PC-9 (cell line): ENCODE measurements around the gene STXBP5. TPM values are rescaled to one million over a fixed set of nuclear protein-coding genes. Genes with fewer than 3 reads are reported as not detected.

ENCODE experiments used
- BruUV-seq: library from RNA; stranded (reverse); fragments of 400-500 nt; replicated peaks from 2 replicates; lab custom pipeline; 2021; lab: Mats Ljungman, UMichigan
- CTCF ChIA-PET: fragments of 300-600 bp; sonication (Branson Sonifier 250); formaldehyde crosslinking; loops from one replicate; lab custom pipeline; 2022; ENCODE audit warnings: antibody characterized with exemption; lab: Charles Lee
- POLR2A ChIA-PET: fragments of 300-600 bp; sonication (Branson Sonifier 250); formaldehyde crosslinking; loops from one replicate; lab custom pipeline; 2022; ENCODE audit warnings: antibody characterized with exemption; ENCODE audit not compliant: unreplicated experiment; lab: Charles Lee
- DNase-seq, 2 experiments: peaks; one replicate each; pipeline versions ENCODE4 v3.0.0 to v3.0.0-alpha.2; 2015 to 2022; ENCODE audit warnings: mixed read lengths in 1 of 2
- H2AFZ ChIP-seq: fragments of 200-600 bp; sonication (generic); 2 replicates; pipeline ENCODE4 v1.8.1; 2017; ENCODE audit warnings: antibody characterized with exemption
- H3F3A ChIP-seq: fragments of 200-600 bp; sonication (generic); 2 replicates; pipeline ENCODE4 v1.8.1; 2017; ENCODE audit warnings: antibody characterized with exemption, mild to moderate bottlenecking, low read depth; ENCODE audit not compliant: insufficient read depth
- H3K27ac ChIP-seq: fragments of 200-600 bp; sonication (generic); 2 replicates; pipeline ENCODE4 v1.6.1; 2016; ENCODE audit warnings: mixed run types
- H3K27me3 ChIP-seq: fragments of 200-600 bp; sonication (generic); 2 replicates; pipeline ENCODE4 v1.6.1; 2016; ENCODE audit warnings: low read depth, mixed run types; ENCODE audit not compliant: insufficient read depth
- H3K36me3 ChIP-seq: fragments of 200-600 bp; sonication (generic); 2 replicates; pipeline ENCODE4 v1.6.1; 2016; ENCODE audit warnings: low read depth, mixed run types
- H3K4me1 ChIP-seq: fragments of 200-600 bp; sonication (generic); replicated peaks from 2 replicates; pipeline ENCODE4 v1.6.1; 2016; ENCODE audit warnings: mixed run types; ENCODE audit not compliant: insufficient read depth
- H3K4me2 ChIP-seq: fragments of 200-600 bp; sonication (generic); 2 replicates; pipeline ENCODE4 v1.6.1; 2017; ENCODE audit warnings: mixed run types
- H3K4me3 ChIP-seq: fragments of 200-600 bp; sonication (generic); 2 replicates; pipeline ENCODE4 v1.6.1; 2016; ENCODE audit warnings: mixed run types
- H3K79me2 ChIP-seq: fragments of 200-600 bp; sonication (generic); 2 replicates; pipeline ENCODE4 v1.6.1; 2017; ENCODE audit warnings: low read depth, mixed run types
- H3K9me2 ChIP-seq: fragments of 200-600 bp; sonication (generic); 2 replicates; pipeline ENCODE4 v1.8.1; 2017; ENCODE audit warnings: mild to moderate bottlenecking; ENCODE audit not compliant: insufficient read depth
- H3K9me3 ChIP-seq: fragments of 200-600 bp; sonication (generic); 2 replicates; pipeline ENCODE4 v1.8.1; 2016; ENCODE audit warnings: low read depth; ENCODE audit not compliant: insufficient read depth
- H4K20me1 ChIP-seq: fragments of 200-600 bp; sonication (generic); 2 replicates; pipeline ENCODE4 v1.8.1; 2017; ENCODE audit not compliant: insufficient read depth
- EZH2 ChIP-seq: fragments of 200-600 bp; sonication (generic); IDR thresholded peaks from 2 replicates; pipeline ENCODE4 v1.8.0; 2017; ENCODE audit warnings: antibody characterized with exemption, low read depth
- intact Hi-C: fragments of 100-400 bp; cut with micrococcal nuclease; formaldehyde crosslinking; loops from one replicate; pipeline ENCODE4 v1.10.0; 2022; ENCODE audit not compliant: unreplicated experiment
- total RNA-seq: library from RNA; stranded (reverse); gene quantifications from 2 replicates; pipeline ENCODE4 v1.2.3, GENCODE V29; 2021
- TF ChIP-seq, protein P1 (sequence below): fragments of 200-600 bp; sonication (generic); conservative IDR thresholded peaks from 2 replicates; pipeline ENCODE4 v1.6.1; 2017; ENCODE audit warnings: mixed run types, antibody characterized with exemption, mild to moderate bottlenecking, moderate library complexity

The STXBP5 gene
- total RNA-seq, 1 experiment from 2014 or later = 4.6 TPM

DNA sequence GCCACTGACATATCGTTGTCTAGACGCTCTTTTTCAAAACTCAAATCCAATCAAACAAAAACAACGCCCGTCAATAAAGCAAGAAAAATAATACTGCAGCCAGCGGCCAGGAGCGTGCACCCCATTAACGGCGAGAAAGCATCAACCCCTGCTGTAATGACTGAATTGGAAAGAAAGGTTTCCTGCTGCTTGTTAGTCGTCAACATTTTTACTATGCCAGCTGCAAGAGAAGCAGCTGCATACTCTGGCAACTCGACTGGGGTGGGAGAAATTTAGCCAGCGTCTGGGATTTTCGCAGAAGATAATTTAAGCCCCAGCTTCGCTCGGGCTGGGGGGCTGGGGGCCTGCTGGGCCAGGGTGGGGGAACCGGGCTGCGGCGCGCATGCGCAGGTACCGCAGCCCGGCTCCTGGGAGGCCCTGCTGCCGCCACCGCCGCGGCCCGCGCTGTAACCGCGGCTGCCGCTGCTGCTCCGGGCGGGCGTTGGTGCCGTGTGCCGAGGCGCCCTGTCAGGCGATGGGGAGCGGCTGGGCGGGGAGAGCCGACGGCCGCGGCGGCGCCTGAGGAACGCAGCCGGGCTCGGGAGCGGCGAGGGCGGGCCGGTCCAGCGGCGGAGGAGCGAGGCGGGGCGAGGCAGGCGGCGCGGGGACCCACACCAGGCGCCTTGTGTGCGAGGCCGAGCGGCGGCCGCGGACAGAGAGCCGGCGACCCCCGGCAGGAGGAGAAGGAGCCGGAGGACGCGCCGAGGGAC, 732 bp upstream of the STXBP5 start:
- no TSS peak for BruUV-seq
- ChIA-PET CTCF (no interaction called here), POLR2A (interaction anchor here (0.6 kb wide), 1 partner anchor 1320 kb away, joined by 3 read pairs; no protein-coding TSS in a partner anchor)
- Histone ChIP-seq H3K79me2 (peaks cover 38% of the 10 kb centered on the region), H3K4me1 (peaks cover 29% of the 10 kb centered on the region), H3K36me3 (no peaks in the 10 kb centered on the region), H3K27ac (0 out of 2 replicates have a peak overlapping the region, but pooled peaks have one; percentile 4), H3K27me3 (no peaks in the 10 kb centered on the region), H3F3A (peaks cover 14% of the 10 kb centered on the region), H3K4me2 (peak overlapping the region; percentile 98), H4K20me1 (no peaks in the 10 kb centered on the region), H3K9me3 (no peaks in the 10 kb centered on the region), H3K4me3 (peak overlapping the region; percentile 77), H2AFZ (peak overlapping the region; percentile 97), H3K9me2 (no peaks in the 10 kb centered on the region)
- DNase-seq = peak; percentile 39 to 58
- intact Hi-C loops = loop anchor here (2.0 kb wide), 2 partner anchors 123 to 289 kb away; no protein-coding TSS in a partner anchor
- TF ChIP-seq, protein P1, sequence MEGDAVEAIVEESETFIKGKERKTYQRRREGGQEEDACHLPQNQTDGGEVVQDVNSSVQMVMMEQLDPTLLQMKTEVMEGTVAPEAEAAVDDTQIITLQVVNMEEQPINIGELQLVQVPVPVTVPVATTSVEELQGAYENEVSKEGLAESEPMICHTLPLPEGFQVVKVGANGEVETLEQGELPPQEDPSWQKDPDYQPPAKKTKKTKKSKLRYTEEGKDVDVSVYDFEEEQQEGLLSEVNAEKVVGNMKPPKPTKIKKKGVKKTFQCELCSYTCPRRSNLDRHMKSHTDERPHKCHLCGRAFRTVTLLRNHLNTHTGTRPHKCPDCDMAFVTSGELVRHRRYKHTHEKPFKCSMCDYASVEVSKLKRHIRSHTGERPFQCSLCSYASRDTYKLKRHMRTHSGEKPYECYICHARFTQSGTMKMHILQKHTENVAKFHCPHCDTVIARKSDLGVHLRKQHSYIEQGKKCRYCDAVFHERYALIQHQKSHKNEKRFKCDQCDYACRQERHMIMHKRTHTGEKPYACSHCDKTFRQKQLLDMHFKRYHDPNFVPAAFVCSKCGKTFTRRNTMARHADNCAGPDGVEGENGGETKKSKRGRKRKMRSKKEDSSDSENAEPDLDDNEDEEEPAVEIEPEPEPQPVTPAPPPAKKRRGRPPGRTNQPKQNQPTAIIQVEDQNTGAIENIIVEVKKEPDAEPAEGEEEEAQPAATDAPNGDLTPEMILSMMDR = no peak
- no peak for TF ChIP-seq EZH2

DNA sequence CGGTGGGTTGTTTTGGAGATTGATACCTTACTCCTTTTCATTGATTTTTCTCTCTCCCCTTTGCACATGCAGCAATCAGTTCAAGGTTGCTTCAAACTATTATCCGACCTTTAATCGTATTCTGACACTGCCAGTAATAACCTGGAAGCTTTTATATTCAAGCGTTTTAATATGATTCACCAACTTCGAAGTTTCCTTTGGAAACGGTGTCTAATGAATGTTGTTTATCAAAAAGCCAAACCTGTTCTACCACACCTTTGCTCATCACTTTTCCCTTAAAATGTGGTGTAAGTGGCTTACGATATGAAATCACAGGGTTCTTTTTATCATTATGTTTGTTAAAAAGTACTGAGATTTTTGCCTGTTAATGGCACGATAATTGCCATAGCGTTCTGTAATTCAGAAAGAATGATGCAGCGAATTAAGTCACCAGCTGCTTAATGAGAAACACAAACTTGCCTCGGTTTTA, 660 bp downstream of the STXBP5 start:
- H3K27me3 ChIP-seq = no peaks in the 10 kb centered on the region
- H3K36me3 ChIP-seq = no peaks in the 10 kb centered on the region
- intact Hi-C loops = no loop called here
- CTCF ChIA-PET = no interaction called here
- peaks cover 29% of the 10 kb centered on the region for H3K4me1 ChIP-seq
- POLR2A ChIA-PET = interaction anchor here (0.7 kb wide), 1 partner anchor 987 kb away, joined by 6 read pairs; no protein-coding TSS in a partner anchor
- peaks cover 14% of the 10 kb centered on the region for H3F3A ChIP-seq
- peak overlapping the region; percentile 83 for H3K4me2 ChIP-seq
- peak overlapping the region; percentile 95 for H3K4me3 ChIP-seq
- DNase-seq = peak in 1 of 2 experiments; percentile 64
- H3K9me3 ChIP-seq = no peaks in the 10 kb centered on the region
- no peaks in the 10 kb centered on the region for H4K20me1 ChIP-seq
- H3K9me2 ChIP-seq = no peaks in the 10 kb centered on the region
- TF ChIP-seq EZH2 = no peak
- TF ChIP-seq, protein P1 = no peak
- H3K27ac ChIP-seq = peak overlapping the region; percentile 36; the same call in 1 of the 2 replicates
- peak overlapping the region; percentile 96 for H2AFZ ChIP-seq
- H3K79me2 ChIP-seq = peaks cover 38% of the 10 kb centered on the region
- BruUV-seq = no TSS peak

DNA sequence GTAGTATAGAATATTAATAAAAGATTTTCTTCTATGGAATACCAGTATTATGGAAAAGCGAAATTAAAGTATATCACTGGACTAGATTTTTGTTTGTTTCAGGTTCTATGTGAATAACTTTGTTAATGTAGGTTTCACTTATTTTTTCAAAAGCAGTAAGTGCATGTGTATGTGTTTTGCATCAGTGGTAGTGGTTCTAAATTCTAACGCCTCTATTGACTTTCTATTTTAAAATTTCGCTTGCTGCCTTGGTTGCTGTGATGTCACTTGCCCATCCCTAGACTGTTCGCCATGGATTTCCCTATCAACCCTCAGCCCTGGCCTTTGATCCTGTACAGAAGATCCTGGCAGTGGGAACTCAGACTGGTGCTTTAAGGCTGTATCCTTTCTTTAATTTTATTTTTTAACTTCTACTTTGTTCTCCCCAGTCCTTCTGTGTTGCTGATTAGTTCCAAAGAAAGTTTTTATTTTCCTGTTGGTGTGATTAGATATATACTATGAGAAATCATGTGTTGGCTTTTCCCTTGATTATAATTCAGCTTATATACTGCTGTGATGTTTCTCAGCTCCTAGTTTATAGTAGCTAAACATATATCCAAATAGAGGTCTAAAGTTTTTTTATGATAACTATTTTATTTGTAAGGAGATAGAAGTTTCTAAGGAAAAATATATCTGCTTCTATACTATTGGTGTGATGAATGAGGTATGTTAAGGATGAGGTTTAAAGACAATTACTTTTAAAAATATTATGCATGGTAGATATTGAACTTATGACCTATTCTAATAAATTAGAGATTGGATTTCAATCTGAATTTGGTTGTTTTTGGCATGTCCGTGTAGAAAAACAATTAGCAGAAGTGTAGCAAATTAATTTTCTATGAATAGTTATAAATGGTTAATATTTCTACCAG, 1.7 kb downstream of the STXBP5 start:
- H2AFZ ChIP-seq = no peak overlapping the region
- peak overlapping the region; percentile 95; the same call in 1 of the 2 replicates for H3K4me3 ChIP-seq
- CTCF ChIA-PET = no interaction called here
- no peaks in the 10 kb centered on the region for H3K27me3 ChIP-seq
- H3K9me3 ChIP-seq = no peaks in the 10 kb centered on the region
- no peak overlapping the region for H3K27ac ChIP-seq
- no TSS peak for BruUV-seq
- intact Hi-C loops = no loop called here
- no peaks in the 10 kb centered on the region for H3K9me2 ChIP-seq
- peak overlapping the region; percentile 83 for H3K4me2 ChIP-seq
- peaks cover 29% of the 10 kb centered on the region for H3K4me1 ChIP-seq
- no peak for TF ChIP-seq EZH2
- TF ChIP-seq, protein P1 = no peak
- H3K36me3 ChIP-seq = no peaks in the 10 kb centered on the region
- H3K79me2 ChIP-seq = peaks cover 38% of the 10 kb centered on the region
- H4K20me1 ChIP-seq = no peaks in the 10 kb centered on the region
- no peak for DNase-seq
- POLR2A ChIA-PET = no interaction called here
- peaks cover 14% of the 10 kb centered on the region for H3F3A ChIP-seq
